OCI-LY7 (cell line): ENCODE measurements around the gene RUSC1. TPM values are rescaled to one million over a fixed set of nuclear protein-coding genes. Genes with fewer than 3 reads are reported as not detected.

ENCODE experiments used
- BruUV-seq: library from RNA; stranded (reverse); fragments of 400-500 nt; replicated peaks from 2 replicates; lab custom pipeline; 2021; lab: Mats Ljungman, UMichigan
- CTCF ChIA-PET: fragments of 300-600 bp; sonication (Branson Sonifier 250); formaldehyde crosslinking; loops from one replicate; lab custom pipeline; 2022; ENCODE audit warnings: antibody characterized with exemption; ENCODE audit not compliant: unreplicated experiment; lab: Charles Lee
- POLR2A ChIA-PET: fragments of 300-600 bp; sonication (Branson Sonifier 250); formaldehyde crosslinking; loops from one replicate; lab custom pipeline; 2022; ENCODE audit warnings: antibody characterized with exemption; lab: Charles Lee
- DNase-seq: peaks from one replicate; pipeline ENCODE4 v3.0.0-alpha.2; 2015; ENCODE audit warnings: low spot score
- H2AFZ ChIP-seq: fragments of 200-600 bp; sonication (generic), shearing (Covaris generic); 2 replicates; pipeline ENCODE4 v1.6.1; 2014; ENCODE audit warnings: mild to moderate bottlenecking, antibody characterized with exemption, low read length, moderate library complexity
- H3K27ac ChIP-seq: fragments of 200-600 bp; sonication (generic); 2 replicates; pipeline ENCODE4 v1.5.1; 2014; ENCODE audit warnings: mixed run types, low read depth, mild to moderate bottlenecking, moderate library complexity, low read length, inconsistent platforms; ENCODE audit not compliant: poor library complexity, severe bottlenecking
- H3K36me3 ChIP-seq: fragments of 200-600 bp; sonication (generic); 2 replicates; pipeline ENCODE4 v1.6.1; 2014; ENCODE audit warnings: mild to moderate bottlenecking, antibody characterized with exemption, low read length, moderate library complexity, mixed read lengths; ENCODE audit not compliant: insufficient read depth
- H3K4me1 ChIP-seq: fragments of 200-600 bp; sonication (generic); 2 replicates; pipeline ENCODE4 v1.5.1; 2014; ENCODE audit warnings: mild to moderate bottlenecking, low read length; ENCODE audit not compliant: insufficient read depth, poor library complexity, severe bottlenecking
- H3K4me2 ChIP-seq: fragments of 200-600 bp; sonication (generic); 2 replicates; pipeline ENCODE4 v1.6.1; 2014; ENCODE audit warnings: mild to moderate bottlenecking, low read length
- H3K4me3 ChIP-seq: fragments of 200-600 bp; sonication (generic); 2 replicates; pipeline ENCODE4 v1.5.1; 2014; ENCODE audit warnings: mild to moderate bottlenecking, low read depth, low read length; ENCODE audit not compliant: poor library complexity, severe bottlenecking
- H3K79me2 ChIP-seq: fragments of 200-600 bp; sonication (generic); 2 replicates; pipeline ENCODE4 v1.6.1; 2016; ENCODE audit warnings: low read depth, mild to moderate bottlenecking, low read length, moderate library complexity, mixed read lengths; ENCODE audit not compliant: insufficient read depth
- H3K9me2 ChIP-seq: fragments of 200-600 bp; sonication (generic); 2 replicates; pipeline ENCODE4 v1.6.1; 2016; ENCODE audit warnings: mild to moderate bottlenecking, low read length, mixed read lengths; ENCODE audit not compliant: insufficient read depth
- H3K9me3 ChIP-seq: fragments of 200-600 bp; sonication (generic); 2 replicates; pipeline ENCODE4 v1.6.1; 2014; ENCODE audit warnings: mild to moderate bottlenecking, mixed run types, low read length, mixed read lengths
- H4K20me1 ChIP-seq: fragments of 200-600 bp; sonication (generic); 2 replicates; pipeline ENCODE4 v1.6.1; 2014; ENCODE audit warnings: mild to moderate bottlenecking, antibody characterized with exemption, low read length, moderate library complexity, mixed read lengths; ENCODE audit not compliant: insufficient read depth
- EZH2phosphoT487 ChIP-seq: fragments of 200-600 bp; sonication (generic); IDR thresholded peaks from 2 replicates; pipeline ENCODE4 v1.6.1; 2018; ENCODE audit warnings: low read depth, borderline replicate concordance, mild to moderate bottlenecking, mixed run types, antibody characterized with exemption, low read length, moderate library complexity, mixed read lengths
- intact Hi-C: fragments of 100-400 bp; cut with micrococcal nuclease; formaldehyde crosslinking; loops from one replicate; pipeline ENCODE4 v1.10.0; 2022; ENCODE audit not compliant: unreplicated experiment
- total RNA-seq, 2 experiments: library from RNA; depleted of rRNA in 1 of 2; stranded (reverse); fragments of >200 nt in 1 of 2; shearing (Covaris generic) in 1 of 2; gene quantifications; 2 replicates each; pipeline ENCODE4 v1.2.3, GENCODE V29; 2014 to 2022
- TF ChIP-seq, protein P1 (sequence below): fragments of 200-600 bp; sonication (generic); conservative IDR thresholded peaks from 2 replicates; pipeline ENCODE4 v1.5.1; 2014; ENCODE audit warnings: mild to moderate bottlenecking, antibody characterized with exemption, low read length, moderate library complexity, mixed read lengths

Gene RUSC1
- total RNA-seq, 2 experiments from 2014 or later = 15.1 to 25.6 TPM

DNA sequence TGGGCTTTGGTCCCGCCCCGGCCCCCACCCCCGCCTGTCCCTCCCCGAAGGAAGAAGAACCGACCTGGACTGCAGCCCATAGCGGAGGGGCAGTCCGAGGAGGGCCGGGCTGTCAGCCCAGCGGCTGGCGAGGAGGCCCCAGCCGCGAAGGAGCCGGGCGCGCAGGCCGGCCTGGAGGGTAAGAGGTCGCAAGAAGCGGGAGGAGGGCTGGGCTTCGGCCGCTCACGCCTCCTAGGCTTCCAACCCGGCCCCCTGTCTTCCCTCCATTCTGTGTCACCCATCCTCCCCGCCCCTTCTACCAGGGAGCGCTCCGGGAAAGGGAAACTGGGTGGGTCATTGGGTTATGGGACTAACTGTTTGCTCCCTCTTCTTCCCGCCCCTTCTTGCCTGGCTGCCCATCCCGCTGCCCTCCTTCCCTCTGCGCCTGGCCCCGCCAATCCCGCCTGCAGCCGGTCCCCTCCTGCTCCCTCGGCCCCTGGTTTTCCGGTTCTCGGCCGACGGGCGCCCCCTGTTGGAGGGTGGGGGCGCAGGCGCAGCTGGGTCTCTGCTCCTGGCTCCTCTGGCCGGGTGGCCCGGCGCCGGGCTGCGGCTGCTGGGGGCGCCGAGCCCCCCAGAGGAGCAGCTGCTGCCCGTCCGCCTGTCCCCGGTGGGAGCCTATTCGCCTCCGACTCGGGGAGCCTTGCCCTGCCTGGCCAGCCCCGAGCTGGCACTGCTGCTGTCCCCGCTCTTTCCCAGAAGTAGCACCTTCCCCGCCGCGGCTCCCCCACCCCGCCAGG is 2.4 kb downstream of the RUSC1 start:
- ChIA-PET POLR2A (interaction anchor here (0.6 to 1.3 kb wide), 3 partner anchors 46 to 324 kb away, joined by 3 to 4 read pairs (median 4); partner anchors contain the start of gene HCN3), CTCF (interaction anchor here (0.8 kb wide), 2 partner anchors 150 to 181 kb away, joined by 3 to 6 read pairs; partner anchors contain the start of gene KRTCAP2)
- Histone ChIP-seq H3K36me3 (peaks cover 33% of the 10 kb centered on the region), H3K27ac (peak overlapping the region; percentile 53), H3K79me2 (no peaks in the 10 kb centered on the region), H4K20me1 (no peaks in the 10 kb centered on the region; the same call in 1 of the 2 replicates), H3K4me2 (peak overlapping the region; percentile 96), H2AFZ (peak overlapping the region; percentile 78), H3K9me3 (no peaks in the 10 kb centered on the region), H3K4me3 (peak overlapping the region; percentile 78), H3K9me2 (no peaks in the 10 kb centered on the region), H3K4me1 (peaks cover 27% of the 10 kb centered on the region)
- DNase-seq = peak; percentile 84
- intact Hi-C loops = loop anchor here (1.0 to 5.0 kb wide), 5 partner anchors 15 to 181 kb away; partner anchors contain the start of genes FDPS and HCN3
- no TSS peak for BruUV-seq
- no peak for TF ChIP-seq EZH2phosphoT487
- TF ChIP-seq, protein P1, sequence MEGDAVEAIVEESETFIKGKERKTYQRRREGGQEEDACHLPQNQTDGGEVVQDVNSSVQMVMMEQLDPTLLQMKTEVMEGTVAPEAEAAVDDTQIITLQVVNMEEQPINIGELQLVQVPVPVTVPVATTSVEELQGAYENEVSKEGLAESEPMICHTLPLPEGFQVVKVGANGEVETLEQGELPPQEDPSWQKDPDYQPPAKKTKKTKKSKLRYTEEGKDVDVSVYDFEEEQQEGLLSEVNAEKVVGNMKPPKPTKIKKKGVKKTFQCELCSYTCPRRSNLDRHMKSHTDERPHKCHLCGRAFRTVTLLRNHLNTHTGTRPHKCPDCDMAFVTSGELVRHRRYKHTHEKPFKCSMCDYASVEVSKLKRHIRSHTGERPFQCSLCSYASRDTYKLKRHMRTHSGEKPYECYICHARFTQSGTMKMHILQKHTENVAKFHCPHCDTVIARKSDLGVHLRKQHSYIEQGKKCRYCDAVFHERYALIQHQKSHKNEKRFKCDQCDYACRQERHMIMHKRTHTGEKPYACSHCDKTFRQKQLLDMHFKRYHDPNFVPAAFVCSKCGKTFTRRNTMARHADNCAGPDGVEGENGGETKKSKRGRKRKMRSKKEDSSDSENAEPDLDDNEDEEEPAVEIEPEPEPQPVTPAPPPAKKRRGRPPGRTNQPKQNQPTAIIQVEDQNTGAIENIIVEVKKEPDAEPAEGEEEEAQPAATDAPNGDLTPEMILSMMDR = peak; percentile 87

DNA sequence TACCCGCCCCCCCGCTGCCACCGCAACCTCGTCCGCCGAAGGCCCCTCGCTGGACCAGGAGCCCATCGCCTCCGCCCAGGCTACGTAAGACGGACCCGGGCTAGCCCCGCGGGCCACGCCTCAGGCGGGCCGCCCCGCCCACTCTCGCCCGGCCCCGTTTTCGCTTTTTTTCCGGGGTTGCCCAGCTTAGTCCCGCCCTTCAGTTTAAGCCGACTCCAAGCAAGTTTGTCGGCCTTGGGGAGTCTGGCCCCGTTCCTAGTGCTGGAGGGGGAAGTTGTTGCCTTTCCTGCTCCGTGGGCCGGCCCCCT is 3.0 kb downstream of the RUSC1 start:
- H3K36me3 ChIP-seq = peaks cover 28% of the 10 kb centered on the region
- H3K9me2 ChIP-seq = no peaks in the 10 kb centered on the region
- H2AFZ ChIP-seq = peak overlapping the region; percentile 78
- H3K79me2 ChIP-seq = no peaks in the 10 kb centered on the region
- CTCF ChIA-PET = interaction anchor here (0.8 to 1.0 kb wide), 3 partner anchors 73 to 181 kb away, joined by 3 to 6 read pairs (median 3); partner anchors contain the start of gene KRTCAP2
- H4K20me1 ChIP-seq = no peaks in the 10 kb centered on the region; the same call in 1 of the 2 replicates
- H3K9me3 ChIP-seq = no peaks in the 10 kb centered on the region
- intact Hi-C loops = loop anchor here (1.0 to 5.0 kb wide), 5 partner anchors 15 to 181 kb away; partner anchors contain the start of genes FDPS and HCN3
- TF ChIP-seq EZH2phosphoT487 = no peak
- TF ChIP-seq, protein P1 = no peak
- peak overlapping the region; percentile 78 for H3K4me3 ChIP-seq
- H3K27ac ChIP-seq = peak overlapping the region; percentile 53
- peaks cover 26% of the 10 kb centered on the region for H3K4me1 ChIP-seq
- BruUV-seq = no TSS peak
- POLR2A ChIA-PET = interaction anchor here (0.6 to 1.3 kb wide), 2 partner anchors 79 to 324 kb away, joined by 3 to 4 read pairs; no protein-coding TSS in a partner anchor
- H3K4me2 ChIP-seq = peak overlapping the region; percentile 96
- DNase-seq = peak; percentile 80
